ENCODE measurements around the gene WDFY4.

The WDFY4 gene

DNA sequence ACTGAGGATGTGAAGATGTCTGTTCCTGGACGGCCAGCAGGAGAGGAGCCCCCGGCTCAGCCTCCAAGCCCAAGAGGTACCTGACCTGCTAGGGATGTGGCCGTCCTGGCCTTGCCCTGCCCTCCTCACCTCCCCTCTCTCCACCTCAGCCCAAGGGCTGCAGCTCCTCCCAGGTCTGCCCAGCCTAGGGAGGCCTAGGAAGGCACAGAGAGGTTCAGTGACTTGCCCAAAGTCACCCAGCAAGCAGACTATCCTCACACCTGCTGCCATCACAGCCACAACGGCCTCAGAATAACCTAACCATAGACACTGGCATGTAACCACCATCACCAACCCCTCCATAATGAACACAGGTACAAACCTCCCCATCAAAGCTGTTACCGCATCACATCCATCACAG is 293.6 kb downstream of the WDFY4 start:
- Histone ChIP-seq H2AFZ (ENCODE audit: low read length) (no peak overlapping the region), H4K8ac (ENCODE audit: low read depth, low read length) (no peak overlapping the region), H2BK120ac (ENCODE audit: low read depth, low read length) (no peak overlapping the region), H2AK5ac (ENCODE audit: low read depth, low read length) (no peak overlapping the region), H3K4me3 (ENCODE audit: low read length in 2 of 2) (no peak overlapping the region), H2BK15ac (ENCODE audit: low read length) (no peak overlapping the region), H2BK5ac (ENCODE audit: low read length) (no peak overlapping the region), H3K9ac (ENCODE audit: low read depth, low read length, poor library complexity) (no peak overlapping the region), H3K27me3 (ENCODE audit: control insufficient read depth in 3 of 3, insufficient read depth in 3 of 3, low read depth in 1 of 3, low read length in 3 of 3) (no peaks in the 10 kb centered on the region), H3K23ac (ENCODE audit: low read depth, low read length, poor library complexity) (no peak overlapping the region), H4K91ac (ENCODE audit: low read depth, low read length, poor library complexity) (peak overlapping the region; percentile 54), H3K18ac (ENCODE audit: low read length) (no peak overlapping the region), H2BK12ac (ENCODE audit: low read length) (no peak overlapping the region), H3K27ac (replicated peaks; ENCODE audit: low read length) (no peak overlapping the region), H3K4ac (ENCODE audit: low read length) (no peak overlapping the region), H3K36me3 (replicated peaks in 1 of 2; ENCODE audit: control insufficient read depth in 2 of 2, insufficient read depth in 2 of 2, low read length in 2 of 2) (no peaks in the 10 kb centered on the region), H3K14ac (ENCODE audit: low read length) (peak overlapping the region; percentile 56), H3K4me2 (ENCODE audit: insufficient read depth, low read length, poor library complexity, severe bottlenecking) (no peak overlapping the region), H3K9me3 (replicated peaks in 1 of 2; ENCODE audit: control insufficient read depth in 2 of 2, insufficient read depth in 1 of 2, low read depth in 1 of 2, low read length in 2 of 2) (no peaks in the 10 kb centered on the region), H3K79me1 (ENCODE audit: low read depth, low read length) (no peaks in the 10 kb centered on the region), H3K4me1 (ENCODE audit: control insufficient read depth in 2 of 2, insufficient read depth in 1 of 2, low read depth in 1 of 2, low read length in 2 of 2) (no peaks in the 10 kb centered on the region)
- WGBS, 2 donors (ENCODE audit: extremely low coverage in 2 of 2, insufficient read length in 2 of 2, insufficient replicate concordance in 1 of 2), result no CpG with 5 or more reads among the region's 5 CpGs
- no peak for DNase-seq (ENCODE audit: low spot score)

DNA sequence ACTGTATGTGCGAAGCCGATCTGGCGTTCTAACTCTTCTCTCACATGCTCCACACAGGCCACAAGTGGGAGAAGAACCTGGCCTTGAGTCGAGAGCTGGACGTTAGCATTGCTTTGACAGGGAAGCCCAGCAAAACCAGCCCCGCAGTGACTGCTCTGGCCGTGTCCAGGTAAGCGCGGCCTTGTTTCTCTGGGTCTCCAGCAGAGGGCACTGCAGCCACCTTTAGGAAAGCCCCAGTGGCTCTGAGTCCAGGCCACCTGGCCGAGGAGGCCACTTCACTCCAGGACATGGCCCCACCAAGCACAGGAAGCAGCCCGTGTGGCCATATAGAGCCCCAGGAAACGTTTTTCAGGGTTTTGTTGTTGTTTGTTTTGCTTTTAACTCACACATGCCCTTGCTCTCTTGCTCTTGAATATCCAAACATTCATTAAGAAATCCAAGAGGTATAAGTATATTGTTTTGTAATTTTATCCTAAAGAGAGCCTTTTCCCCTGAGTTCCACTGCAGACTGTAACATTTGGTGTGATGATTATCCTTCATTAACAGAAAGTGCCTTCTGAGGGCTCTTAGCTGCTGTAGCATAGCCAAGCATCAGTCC is 296.7 kb downstream of the WDFY4 start:
- no peak overlapping the region for H3K4me2 ChIP-seq (ENCODE audit: insufficient read depth, low read length, poor library complexity, severe bottlenecking)

DNA sequence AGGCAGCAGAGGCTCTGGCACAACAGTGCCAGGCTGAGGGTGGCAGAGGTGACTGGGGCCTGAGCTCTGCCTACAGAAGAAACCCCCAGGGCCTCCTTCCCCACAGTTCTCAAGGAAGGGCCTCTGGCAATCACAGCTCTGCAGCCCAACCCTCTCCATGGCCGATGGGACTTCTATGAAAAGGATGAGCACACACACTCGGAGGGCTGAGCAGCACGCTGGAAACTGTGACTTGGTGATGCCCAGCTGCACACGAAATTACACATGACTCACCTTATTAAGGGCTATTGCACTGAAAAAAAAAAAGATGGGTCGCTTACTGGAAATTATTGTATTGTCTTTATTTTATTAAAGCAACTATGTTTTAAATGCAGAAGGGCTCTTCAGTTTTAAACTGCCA is 297.9 kb downstream of the WDFY4 start:
- no peaks in the 10 kb centered on the region for H3K79me1 ChIP-seq (ENCODE audit: low read depth, low read length)
- H3K23ac ChIP-seq (ENCODE audit: low read depth, low read length, poor library complexity), result no peak overlapping the region
- no peak overlapping the region for H2AFZ ChIP-seq (ENCODE audit: low read length)
- no peak overlapping the region for H3K4me3 ChIP-seq (ENCODE audit: low read length in 2 of 2)
- H3K9me3 ChIP-seq (replicated peaks in 1 of 2; ENCODE audit: control insufficient read depth in 2 of 2, insufficient read depth in 1 of 2, low read depth in 1 of 2, low read length in 2 of 2), result no peaks in the 10 kb centered on the region
- H2AK5ac ChIP-seq (ENCODE audit: low read depth, low read length), result no peak overlapping the region
- no CpG with 5 or more reads among the region's 5 CpGs for WGBS, 2 donors (ENCODE audit: extremely low coverage in 2 of 2, insufficient read length in 2 of 2, insufficient replicate concordance in 1 of 2)
- H3K4me1 ChIP-seq (ENCODE audit: control insufficient read depth in 2 of 2, insufficient read depth in 1 of 2, low read depth in 1 of 2, low read length in 2 of 2), result no peaks in the 10 kb centered on the region
- H2BK5ac ChIP-seq (ENCODE audit: low read length), result no peak overlapping the region
- no peak overlapping the region for H3K4ac ChIP-seq (ENCODE audit: low read length)
- H3K4me2 ChIP-seq (ENCODE audit: insufficient read depth, low read length, poor library complexity, severe bottlenecking), result no peak overlapping the region
- DNase-seq (ENCODE audit: low spot score), result no peak
- H4K91ac ChIP-seq (ENCODE audit: low read depth, low read length, poor library complexity), result no peak overlapping the region
- H3K18ac ChIP-seq (ENCODE audit: low read length), result no peak overlapping the region
- no peak overlapping the region for H3K14ac ChIP-seq (ENCODE audit: low read length)
- no peak overlapping the region for H2BK15ac ChIP-seq (ENCODE audit: low read length)
- no peak overlapping the region for H3K27ac ChIP-seq (replicated peaks; ENCODE audit: low read length)
- no peak overlapping the region for H2BK120ac ChIP-seq (ENCODE audit: low read depth, low read length)
- H3K9ac ChIP-seq (ENCODE audit: low read depth, low read length, poor library complexity), result no peak overlapping the region
- no peak overlapping the region for H2BK12ac ChIP-seq (ENCODE audit: low read length)
- no peak overlapping the region for H4K8ac ChIP-seq (ENCODE audit: low read depth, low read length)
- peaks cover 0 to 16% (median 1%) of the 10 kb centered on the region in 3 experiments for H3K27me3 ChIP-seq (ENCODE audit: control insufficient read depth in 3 of 3, insufficient read depth in 3 of 3, low read depth in 1 of 3, low read length in 3 of 3)
- H3K36me3 ChIP-seq (replicated peaks in 1 of 2; ENCODE audit: control insufficient read depth in 2 of 2, insufficient read depth in 2 of 2, low read length in 2 of 2), result no peaks in the 10 kb centered on the region

More for the DNA sequence above, 296.7 kb downstream of the WDFY4 start:
- Histone ChIP-seq H4K8ac (ENCODE audit: low read depth, low read length) (no peak overlapping the region), H2AK5ac (ENCODE audit: low read depth, low read length) (no peak overlapping the region), H2AFZ (ENCODE audit: low read length) (no peak overlapping the region), H3K9ac (ENCODE audit: low read depth, low read length, poor library complexity) (no peak overlapping the region), H2BK12ac (ENCODE audit: low read length) (no peak overlapping the region), H3K36me3 (replicated peaks in 1 of 2; ENCODE audit: control insufficient read depth in 2 of 2, insufficient read depth in 2 of 2, low read length in 2 of 2) (no peaks in the 10 kb centered on the region), H2BK5ac (ENCODE audit: low read length) (no peak overlapping the region), H3K9me3 (replicated peaks in 1 of 2; ENCODE audit: control insufficient read depth in 2 of 2, insufficient read depth in 1 of 2, low read depth in 1 of 2, low read length in 2 of 2) (no peaks in the 10 kb centered on the region), H3K4me1 (ENCODE audit: control insufficient read depth in 2 of 2, insufficient read depth in 1 of 2, low read depth in 1 of 2, low read length in 2 of 2) (no peaks in the 10 kb centered on the region), H2BK120ac (ENCODE audit: low read depth, low read length) (no peak overlapping the region), H3K27ac (replicated peaks; ENCODE audit: low read length) (no peak overlapping the region), H3K27me3 (ENCODE audit: control insufficient read depth in 3 of 3, insufficient read depth in 3 of 3, low read depth in 1 of 3, low read length in 3 of 3) (peaks cover 0 to 8% (median 0%) of the 10 kb centered on the region in 3 experiments), H3K23ac (ENCODE audit: low read depth, low read length, poor library complexity) (peak overlapping the region; percentile 14), H4K91ac (ENCODE audit: low read depth, low read length, poor library complexity) (no peak overlapping the region), H3K18ac (ENCODE audit: low read length) (no peak overlapping the region), H3K4ac (ENCODE audit: low read length) (no peak overlapping the region), H2BK15ac (ENCODE audit: low read length) (no peak overlapping the region), H3K79me1 (ENCODE audit: low read depth, low read length) (no peaks in the 10 kb centered on the region), H3K14ac (ENCODE audit: low read length) (no peak overlapping the region), H3K4me3 (ENCODE audit: low read length in 2 of 2) (no peak overlapping the region)
- no CpG with 5 or more reads among the region's 12 CpGs for WGBS, 2 donors (ENCODE audit: extremely low coverage in 2 of 2, insufficient read length in 2 of 2, insufficient replicate concordance in 1 of 2)
- DNase-seq (ENCODE audit: low spot score), result peak; percentile 44

DNA sequence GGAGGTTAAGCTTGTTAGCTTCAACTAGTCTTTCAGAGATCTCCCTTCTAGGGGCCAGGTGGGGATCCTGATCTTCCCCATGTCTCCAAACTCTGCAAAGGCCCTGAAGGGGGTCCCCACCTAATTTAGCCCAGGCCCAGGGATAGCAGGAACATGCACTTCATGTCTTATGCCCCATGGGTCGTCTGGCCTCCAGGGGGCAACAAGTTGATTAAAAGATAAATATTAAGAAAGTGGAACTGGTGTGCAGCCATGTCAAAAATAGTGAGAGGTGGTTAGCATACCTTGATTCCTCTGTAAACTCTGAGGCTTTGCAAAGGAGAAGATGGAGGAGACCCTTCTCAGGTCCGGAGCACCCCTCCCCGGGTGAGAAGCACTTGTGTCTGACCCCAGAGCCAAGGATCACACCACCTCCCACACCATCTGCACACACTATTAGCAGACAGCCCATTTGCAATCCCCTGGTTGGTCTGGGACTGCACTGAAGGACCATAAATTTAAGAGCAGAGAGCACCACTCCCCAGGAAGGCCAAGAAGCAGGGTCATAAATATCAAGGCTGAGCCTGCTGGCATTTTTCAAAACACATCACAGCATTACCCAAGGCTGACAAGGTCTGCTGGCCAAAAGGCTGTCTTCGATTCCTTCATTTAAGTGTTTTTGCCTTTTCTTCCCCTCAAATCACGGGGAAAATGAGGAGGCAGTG is 299.1 kb downstream of the WDFY4 start:
- Histone ChIP-seq H4K8ac (ENCODE audit: low read depth, low read length) (no peak overlapping the region), H2BK12ac (ENCODE audit: low read length) (no peak overlapping the region), H3K4me2 (ENCODE audit: insufficient read depth, low read length, poor library complexity, severe bottlenecking) (no peak overlapping the region), H3K18ac (ENCODE audit: low read length) (no peak overlapping the region), H2BK120ac (ENCODE audit: low read depth, low read length) (no peak overlapping the region), H2AFZ (ENCODE audit: low read length) (no peak overlapping the region), H3K79me1 (ENCODE audit: low read depth, low read length) (no peaks in the 10 kb centered on the region), H4K91ac (ENCODE audit: low read depth, low read length, poor library complexity) (no peak overlapping the region), H2AK5ac (ENCODE audit: low read depth, low read length) (no peak overlapping the region), H3K23ac (ENCODE audit: low read depth, low read length, poor library complexity) (no peak overlapping the region), H3K27ac (replicated peaks; ENCODE audit: low read length) (no peak overlapping the region), H2BK15ac (ENCODE audit: low read length) (no peak overlapping the region), H3K27me3 (ENCODE audit: control insufficient read depth in 3 of 3, insufficient read depth in 3 of 3, low read depth in 1 of 3, low read length in 3 of 3) (peaks cover 0 to 22% (median 1%) of the 10 kb centered on the region in 3 experiments), H3K9ac (ENCODE audit: low read depth, low read length, poor library complexity) (no peak overlapping the region), H3K4me1 (ENCODE audit: control insufficient read depth in 2 of 2, insufficient read depth in 1 of 2, low read depth in 1 of 2, low read length in 2 of 2) (no peaks in the 10 kb centered on the region), H3K36me3 (replicated peaks in 1 of 2; ENCODE audit: control insufficient read depth in 2 of 2, insufficient read depth in 2 of 2, low read length in 2 of 2) (no peaks in the 10 kb centered on the region), H3K14ac (ENCODE audit: low read length) (no peak overlapping the region), H2BK5ac (ENCODE audit: low read length) (no peak overlapping the region), H3K9me3 (replicated peaks in 1 of 2; ENCODE audit: control insufficient read depth in 2 of 2, insufficient read depth in 1 of 2, low read depth in 1 of 2, low read length in 2 of 2) (no peaks in the 10 kb centered on the region), H3K4ac (ENCODE audit: low read length) (no peak overlapping the region), H3K4me3 (ENCODE audit: low read length in 2 of 2) (no peak overlapping the region)
- no CpG with 5 or more reads among the region's 5 CpGs for WGBS, 2 donors (ENCODE audit: extremely low coverage in 2 of 2, insufficient read length in 2 of 2, insufficient replicate concordance in 1 of 2)
- DNase-seq (ENCODE audit: low spot score), result no peak
